GM19372 (cell line): ENCODE data around the gene LPP.

ENCODE experiments used
- ATAC-seq: cut with Tn5 transposase; IDR thresholded peaks from one replicate; pipeline ENCODE4 v1.9.1; 2021; ENCODE audit warnings: mild to moderate bottlenecking, low read depth, moderate library complexity; ENCODE audit not compliant: unreplicated experiment

The LPP gene

DNA sequence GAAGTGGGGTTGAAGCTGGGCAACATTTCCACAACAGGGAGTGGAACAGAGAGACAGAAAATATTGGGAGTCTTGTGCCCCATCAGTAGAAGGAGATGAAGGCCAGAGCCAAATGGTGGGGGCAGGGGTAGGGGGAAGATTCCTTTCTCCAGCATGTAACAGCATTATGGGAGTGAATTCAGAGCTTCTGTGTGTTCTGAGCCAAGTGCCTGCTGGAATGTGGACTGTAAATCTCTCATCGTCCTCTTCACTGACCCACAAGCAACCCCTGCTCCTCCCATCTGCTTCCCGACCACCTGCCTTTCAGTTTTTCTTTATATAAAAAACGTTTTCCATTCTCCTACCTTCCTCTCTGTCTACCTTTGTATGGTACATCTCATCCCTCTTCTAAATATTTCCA is 673.6 kb downstream of the LPP start:
- ATAC-seq, result no peak

DNA sequence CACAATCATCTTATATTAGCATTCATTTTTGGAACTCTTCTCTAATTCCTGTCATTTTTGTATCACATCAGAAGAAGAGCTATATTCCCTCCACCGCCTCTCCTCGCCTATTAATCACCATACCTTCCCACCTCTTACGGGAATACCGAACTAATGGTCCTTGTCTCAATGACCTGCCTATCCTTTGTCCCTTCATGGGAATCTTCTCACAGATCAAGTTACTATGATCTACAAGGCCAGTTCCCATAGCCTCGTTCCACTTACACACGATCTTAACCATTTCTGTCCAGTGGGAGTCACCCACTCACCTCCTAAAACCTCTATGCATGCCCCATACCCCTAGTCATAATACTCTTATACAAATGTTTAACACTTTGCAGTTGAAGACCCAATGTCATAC is 675.2 kb downstream of the LPP start:
- ATAC-seq, result no peak

DNA sequence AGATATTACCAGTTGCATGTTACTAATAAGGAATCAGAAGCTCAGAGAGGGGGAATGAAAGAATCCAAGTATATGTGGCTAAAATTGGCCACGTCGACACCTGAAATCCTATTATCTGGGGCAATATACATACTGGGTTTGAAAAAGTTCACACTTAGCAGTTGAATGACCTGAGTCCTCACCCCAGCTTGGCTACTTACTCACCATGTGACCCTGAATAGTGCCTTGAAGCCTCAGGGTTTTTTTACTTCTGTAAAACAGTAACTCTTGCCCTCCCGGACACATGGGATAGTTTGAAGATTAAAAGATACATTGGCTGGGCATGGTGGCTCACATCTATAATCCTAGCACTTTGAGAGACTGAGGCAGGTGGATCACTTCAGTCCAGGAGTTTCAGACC is 675.6 kb downstream of the LPP start:
- no peak for ATAC-seq

DNA sequence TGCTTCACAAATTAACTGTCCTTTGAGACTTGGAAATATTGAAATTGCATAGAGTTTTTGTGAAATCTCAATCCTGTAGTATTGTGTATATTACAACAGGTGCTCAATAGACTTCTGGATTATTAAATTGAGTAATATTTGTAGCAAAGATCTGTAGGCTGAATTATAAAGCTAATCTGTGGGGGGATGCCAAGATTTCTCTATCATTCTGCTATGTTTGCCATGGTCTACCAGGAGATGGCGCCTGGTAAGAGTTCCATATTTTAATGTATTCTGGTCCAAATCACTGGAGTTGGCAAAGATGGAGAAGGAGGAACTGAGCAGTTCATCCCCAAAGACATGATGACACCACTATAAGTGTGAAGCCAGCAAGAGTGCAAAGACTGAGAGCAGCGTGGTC is 676.9 kb downstream of the LPP start:
- no peak for ATAC-seq

DNA sequence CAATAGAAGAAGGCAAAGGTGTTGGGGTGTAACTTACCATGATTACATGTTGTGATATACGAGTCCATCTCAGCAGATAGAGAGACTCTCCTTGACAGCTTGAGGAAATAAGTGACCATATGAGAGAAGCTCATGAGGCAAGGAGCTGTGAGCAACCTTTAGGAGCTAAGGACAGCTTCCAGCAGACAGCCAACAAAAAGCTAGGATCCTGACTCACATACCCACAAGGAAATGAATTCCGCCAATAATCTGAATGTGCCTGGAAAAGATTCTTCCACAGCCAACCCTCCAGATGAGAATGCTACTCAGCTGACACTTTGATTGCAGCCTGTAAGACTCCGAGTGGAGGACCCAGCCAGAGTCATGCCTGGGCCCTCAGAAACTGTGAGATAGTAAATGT is 678.2 kb downstream of the LPP start:
- no peak for ATAC-seq

DNA sequence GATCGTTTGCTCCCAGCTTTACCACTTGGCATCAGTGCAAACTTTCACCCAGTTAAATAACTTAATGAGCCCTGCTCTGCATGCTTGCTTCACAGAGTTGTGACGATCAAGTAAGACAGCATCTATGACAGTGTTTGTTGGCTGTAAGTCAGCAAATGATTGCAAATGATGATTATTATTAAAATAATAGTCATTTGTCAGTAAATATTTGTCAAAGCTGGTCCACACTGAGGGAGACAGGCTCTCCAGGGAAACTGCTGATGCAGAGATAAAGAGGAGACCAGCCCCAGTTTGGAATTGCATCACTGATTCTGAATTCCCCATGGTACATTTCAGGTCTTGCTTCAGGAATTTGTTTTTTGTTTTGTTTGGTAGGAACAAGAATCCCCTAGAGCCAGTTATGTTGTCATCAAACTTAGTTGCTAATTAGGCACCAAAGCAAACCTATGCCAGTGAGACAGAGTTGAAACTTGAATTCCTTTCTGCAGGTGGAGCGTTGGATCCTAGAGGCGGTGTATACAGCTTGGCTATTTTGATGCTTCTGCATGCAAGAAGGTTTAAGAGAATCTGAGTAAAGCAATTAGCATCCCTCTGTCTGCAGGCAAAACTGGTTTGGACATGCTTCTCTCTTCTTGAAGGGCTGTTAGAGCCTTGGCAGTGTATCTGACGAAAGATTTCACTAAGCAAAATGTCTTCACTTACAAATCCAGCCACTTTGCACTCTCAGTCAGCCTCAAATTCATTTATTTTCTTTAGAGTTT is 679.2 kb downstream of the LPP start:
- ATAC-seq, result no peak

DNA sequence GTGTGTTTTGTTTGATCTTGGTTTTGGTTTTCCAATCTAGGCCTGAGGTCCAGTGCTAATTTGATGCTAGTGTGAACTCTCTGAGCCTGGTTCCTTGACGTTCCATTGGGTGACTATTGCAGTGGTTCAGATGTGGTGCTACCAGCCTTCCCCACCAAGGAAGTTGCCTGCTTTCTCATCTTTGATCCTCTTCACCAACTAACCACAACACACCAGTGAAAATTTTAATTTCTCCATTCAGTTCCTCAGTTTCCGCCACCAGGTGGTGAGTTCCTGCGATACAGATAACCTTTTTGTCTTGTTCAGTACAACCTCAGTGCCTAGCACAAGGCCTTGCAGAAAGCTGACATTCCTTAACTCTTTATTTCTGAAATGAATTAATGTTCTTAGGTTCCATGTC is 680.4 kb downstream of the LPP start:
- ATAC-seq, result no peak

DNA sequence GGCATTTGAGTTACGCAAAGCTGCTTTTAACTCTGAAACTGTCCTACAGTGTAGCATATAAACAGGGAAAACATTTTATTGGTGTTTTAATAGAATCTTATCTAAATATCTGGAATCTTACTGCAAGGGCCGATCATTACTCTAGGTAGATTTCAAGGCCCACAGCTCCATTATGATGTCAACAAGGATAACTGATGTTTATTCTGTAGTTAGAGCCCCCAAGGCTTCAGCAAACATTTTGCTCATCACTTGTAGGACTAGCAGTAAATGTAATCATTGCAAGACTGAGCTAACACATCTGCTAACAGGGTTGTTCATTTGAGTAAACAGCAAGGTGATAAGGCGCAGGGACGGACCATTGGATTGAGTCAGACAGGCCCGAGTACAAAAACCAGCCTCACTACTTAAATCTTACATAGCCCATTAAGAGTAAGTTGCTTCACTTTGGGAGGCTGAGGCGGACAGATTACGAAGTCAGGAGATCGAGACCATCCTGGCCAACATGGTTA is 685.3 kb downstream of the LPP start:
- no peak for ATAC-seq

DNA sequence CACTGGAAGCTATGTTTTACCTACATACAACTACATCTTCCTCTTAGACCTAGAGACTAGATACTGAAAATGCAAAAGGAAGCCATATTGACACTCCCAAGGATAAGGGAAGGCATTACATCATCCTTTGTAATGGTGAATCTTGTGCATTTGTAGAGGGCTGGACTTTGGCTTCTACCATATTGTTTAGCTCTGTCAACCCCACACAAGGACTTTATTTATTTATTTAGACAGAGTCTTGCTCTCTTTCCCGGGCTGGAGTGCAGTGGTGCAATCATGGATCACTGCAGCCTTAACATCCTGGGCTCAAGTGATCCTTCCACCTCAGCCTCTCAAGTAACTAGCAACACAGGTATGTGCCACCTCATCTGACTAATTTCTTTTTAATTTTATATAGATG is 686.3 kb downstream of the LPP start:
- ATAC-seq, result no peak

DNA sequence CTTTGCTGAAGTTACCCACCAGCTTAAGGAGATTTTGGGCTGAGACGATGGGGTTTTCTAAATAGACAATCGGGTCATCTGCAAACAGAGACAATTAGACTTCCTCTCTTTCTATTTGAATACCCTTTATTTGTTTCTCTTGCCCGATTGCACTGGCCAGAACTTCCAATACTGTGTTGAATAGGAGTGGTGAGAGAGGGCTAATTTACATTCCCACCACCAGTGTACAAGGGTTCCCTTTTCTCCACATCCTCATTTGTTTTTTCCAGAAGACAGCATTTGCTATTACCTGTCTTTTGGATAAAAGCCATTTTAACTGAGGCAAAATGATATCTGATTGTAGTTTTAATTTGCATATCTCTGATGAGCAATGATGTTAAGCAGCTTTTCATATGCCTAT is 687.9 kb downstream of the LPP start:
- no peak for ATAC-seq

DNA sequence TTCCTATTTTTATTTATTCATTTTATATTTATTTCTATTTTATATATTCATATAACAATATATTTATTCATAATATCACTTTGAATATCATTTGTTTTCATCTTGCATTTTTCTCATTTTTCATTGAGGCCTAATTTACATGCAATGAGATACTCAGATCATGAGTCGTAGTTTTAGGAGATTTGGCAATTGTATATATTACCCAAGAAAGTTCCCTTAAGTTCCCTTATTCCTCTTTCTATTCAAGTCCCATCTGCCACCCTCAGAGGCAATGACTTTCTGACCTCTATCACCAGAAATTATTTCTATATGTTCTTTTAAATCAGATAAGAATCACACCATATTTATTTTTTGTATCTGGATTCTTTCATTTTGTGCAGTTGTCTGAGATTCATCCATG is 688.7 kb downstream of the LPP start:
- ATAC-seq, result no peak

DNA sequence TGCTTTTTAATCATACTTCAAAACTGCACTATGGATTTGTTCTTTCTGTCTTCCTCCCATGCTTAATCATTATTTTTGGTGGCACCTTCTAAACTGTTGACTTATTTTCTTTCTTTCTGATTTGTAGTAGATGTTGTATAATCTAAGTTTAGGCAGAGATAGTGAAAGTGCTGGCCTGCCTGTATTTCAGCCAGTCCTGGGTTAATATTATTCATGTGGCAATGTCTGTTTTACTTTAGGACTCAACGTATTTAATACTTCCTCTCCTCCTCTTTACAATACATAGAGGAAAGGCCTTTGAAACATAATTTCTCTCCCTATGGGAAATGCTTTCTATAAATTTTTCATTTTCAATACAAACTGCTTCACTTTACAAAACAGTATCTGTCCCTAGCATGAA is 690.1 kb downstream of the LPP start:
- ATAC-seq, result no peak

DNA sequence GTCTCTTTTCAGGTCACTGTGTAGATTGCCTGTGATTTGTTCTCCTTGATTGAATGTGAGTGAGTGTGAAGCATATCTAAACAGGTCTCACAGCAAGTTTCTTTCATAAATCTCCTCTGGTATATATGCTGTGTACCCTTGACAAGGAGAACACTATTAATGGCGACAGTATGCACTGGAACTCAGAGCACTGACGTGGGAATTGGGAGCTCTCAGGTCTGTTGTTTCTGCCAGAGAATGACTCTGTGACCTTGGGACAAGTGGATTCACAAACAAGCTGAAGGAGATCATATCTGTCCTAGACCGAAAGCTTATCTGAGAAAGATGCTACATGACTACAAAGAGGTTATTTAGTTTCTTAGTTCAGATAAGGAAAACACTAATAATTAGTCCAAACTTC is 691.6 kb downstream of the LPP start:
- no peak for ATAC-seq

DNA sequence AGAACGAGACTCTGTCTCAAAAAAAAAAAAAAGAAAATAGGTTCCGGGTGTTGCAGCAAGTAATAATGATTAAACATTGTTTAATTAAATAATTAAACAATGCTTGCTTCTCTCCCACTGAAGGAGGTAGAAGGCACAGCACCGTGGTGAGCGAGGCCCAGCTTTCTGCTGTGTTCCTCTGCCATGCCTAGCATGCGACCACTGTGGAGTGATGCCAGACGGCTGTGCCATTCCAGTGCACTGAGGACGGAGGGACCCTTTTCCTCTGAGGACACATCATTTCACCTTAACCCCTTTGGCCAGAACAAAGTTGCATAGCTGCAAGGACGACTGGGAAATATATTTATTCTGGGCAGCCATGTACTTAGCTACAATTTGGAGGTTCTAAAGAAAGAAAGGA is 695.0 kb downstream of the LPP start:
- ATAC-seq, result no peak

DNA sequence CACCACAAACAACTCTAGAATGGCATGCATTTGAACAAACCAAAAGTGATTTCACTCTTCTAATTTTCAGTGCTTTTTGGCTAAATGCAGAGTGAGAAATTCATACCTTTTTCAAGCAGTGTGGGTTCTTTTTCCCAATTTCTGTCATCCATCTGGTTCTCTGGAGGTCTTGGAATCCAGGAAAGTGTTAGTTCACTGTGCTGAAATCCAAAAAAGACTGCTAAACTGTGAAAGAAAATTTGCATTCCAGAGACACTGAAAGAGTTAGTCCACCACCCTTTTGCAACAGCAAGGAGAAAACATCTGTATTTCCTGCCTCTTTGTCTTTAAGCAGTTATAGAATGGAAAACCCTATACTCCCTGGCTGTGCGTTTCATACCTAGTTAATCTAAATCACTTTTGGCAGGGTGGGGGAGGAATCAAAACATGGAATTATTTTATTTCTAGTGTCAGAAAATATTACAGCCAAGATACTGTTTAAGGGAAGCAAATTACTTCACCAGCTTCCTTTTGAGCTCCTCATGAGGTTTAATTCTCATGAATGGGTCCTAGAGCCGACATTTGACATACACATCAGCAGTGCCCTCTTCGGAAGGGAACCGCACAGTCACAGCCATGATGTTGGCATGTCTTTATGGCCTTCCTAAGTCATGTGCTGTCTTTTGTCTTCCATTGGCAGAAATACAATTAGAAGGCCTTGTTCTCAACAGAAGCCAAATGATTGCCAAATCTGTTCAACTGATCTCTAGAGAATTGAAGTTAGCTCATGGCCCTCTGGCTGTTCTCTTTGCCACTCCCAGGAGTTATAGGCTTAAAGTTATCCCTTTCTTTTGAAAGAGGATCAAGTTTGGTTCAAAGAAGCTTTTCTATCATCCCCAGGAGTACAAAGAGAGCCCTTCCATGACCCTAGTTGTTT is 700.2 kb downstream of the LPP start:
- no peak for ATAC-seq

DNA sequence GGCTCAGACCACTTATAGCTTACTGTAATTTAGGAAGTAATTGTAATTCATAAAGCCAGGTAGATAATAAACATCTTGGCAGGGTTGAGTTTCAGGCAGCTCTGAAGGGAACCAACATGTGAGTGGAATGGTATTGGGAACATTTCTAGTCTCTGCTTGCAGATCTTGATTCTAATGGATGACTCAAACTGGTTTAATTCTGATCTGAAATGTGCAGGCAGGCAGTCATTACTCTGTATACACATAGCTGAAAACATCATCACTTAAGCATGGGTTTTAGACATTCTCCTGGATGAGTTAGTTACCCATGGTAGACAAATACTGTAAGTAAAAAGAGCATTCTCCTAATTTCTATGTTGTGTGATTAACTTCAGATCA is 700.8 kb downstream of the LPP start:
- no peak for ATAC-seq

DNA sequence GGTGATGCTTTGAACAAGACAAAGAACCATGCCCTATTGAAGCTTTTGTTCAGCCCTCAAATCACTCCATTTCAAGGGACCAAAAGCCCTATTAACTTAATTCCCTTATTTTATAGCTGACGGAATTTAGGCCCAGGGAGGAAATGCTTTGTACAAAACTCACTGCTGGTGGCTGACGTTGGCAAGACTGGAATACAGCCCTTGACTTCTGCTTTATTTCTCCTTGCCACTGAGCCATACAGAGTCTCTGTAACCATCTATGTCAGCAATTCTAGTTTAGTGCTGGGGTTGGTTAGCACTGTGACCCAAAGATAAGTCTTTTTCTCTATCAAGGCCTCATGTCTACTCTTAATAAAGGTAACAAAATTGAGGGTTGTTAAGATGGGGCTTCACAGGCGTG is 701.7 kb downstream of the LPP start:
- ATAC-seq, result no peak

DNA sequence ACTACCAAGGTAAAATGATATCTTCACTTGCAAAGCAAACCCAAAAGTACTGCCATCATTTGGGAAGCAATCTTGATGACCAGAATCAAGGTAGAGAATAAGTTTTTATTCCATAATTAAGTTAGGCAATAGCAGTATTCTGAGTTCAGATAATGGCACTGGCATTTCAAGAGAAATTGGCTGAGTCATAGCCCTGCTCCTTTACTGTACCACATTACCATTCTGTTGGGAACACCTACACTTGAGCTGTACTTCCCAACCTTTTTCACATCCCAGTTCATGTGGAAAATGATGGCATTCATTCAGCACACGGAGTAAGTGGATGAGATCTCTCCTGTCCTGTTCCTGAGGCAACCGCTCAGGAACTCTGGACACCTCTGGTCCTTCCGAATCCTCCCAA is 706.2 kb downstream of the LPP start:
- no peak for ATAC-seq

DNA sequence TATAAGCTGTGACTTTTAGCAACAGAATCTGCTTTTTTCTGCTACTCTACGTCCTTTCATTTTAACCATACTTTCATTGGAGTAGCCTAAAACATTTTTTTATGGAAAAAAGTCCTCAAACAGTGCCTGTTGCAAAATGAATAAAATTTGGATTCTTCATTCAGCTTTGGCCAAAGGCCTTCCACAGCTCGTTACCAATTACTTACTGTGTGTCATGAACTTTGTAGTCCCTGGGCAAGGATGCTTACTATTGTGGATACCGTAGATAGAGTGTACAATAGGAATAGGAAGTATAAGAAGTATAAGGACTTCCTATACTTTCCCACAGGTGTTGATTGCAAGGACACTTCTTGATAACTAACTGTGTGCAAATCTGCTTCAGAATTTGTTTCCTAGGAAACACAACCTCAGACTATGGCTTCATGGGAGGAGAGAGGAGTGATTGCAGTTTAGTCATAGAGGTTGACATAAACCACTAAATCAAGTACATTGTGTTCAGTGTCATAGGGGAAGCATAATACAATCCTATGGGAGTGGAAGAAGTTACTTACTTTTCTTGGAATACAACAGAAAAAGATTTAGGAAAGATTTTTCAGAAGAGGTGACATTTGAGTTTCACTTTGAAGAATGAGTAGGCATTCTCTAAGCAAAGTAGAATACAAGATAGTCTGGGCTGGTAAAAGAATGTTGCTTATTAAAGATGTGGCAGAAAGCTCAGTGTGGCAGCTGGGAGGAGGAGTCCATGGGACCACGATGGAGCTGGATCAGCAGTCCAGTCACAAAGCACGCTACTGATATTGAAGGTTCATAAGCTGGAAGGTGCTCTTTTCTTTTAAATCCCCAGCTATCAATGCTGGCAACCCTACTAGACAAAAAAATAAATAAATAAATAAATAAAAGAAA is 708.1 kb downstream of the LPP start:
- no peak for ATAC-seq

DNA sequence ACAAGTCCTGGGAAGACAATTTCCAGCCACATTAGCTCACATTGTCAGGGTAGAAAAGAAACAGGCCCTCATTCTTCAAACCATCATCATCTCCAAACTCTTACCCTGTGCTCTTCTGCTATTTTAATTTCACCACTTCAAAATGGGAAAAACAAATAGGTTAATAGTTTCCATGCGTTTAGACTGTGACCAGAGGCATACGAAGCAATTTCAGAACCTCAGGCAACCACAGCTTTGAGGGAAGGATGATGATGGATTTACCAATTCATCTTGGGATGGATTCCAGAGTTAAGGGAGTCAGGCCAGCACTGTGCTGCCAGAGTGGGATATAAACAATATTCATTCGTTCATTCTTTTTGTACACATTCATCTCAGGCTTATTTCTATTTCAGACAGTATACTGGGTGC is 710.0 kb downstream of the LPP start:
- no peak for ATAC-seq
